GM19193 (cell line): Measurements from ENCODE around the gene RAB44.

Experiments used
- POLR2A ChIP-seq: IDR thresholded peaks from 4 replicates; pipeline ENCODE4 v1.6.1; 2011; ENCODE audit not compliant: insufficient read depth, insufficient read length; ENCODE audit errors: extremely low read depth

The RAB44 gene, protein sequence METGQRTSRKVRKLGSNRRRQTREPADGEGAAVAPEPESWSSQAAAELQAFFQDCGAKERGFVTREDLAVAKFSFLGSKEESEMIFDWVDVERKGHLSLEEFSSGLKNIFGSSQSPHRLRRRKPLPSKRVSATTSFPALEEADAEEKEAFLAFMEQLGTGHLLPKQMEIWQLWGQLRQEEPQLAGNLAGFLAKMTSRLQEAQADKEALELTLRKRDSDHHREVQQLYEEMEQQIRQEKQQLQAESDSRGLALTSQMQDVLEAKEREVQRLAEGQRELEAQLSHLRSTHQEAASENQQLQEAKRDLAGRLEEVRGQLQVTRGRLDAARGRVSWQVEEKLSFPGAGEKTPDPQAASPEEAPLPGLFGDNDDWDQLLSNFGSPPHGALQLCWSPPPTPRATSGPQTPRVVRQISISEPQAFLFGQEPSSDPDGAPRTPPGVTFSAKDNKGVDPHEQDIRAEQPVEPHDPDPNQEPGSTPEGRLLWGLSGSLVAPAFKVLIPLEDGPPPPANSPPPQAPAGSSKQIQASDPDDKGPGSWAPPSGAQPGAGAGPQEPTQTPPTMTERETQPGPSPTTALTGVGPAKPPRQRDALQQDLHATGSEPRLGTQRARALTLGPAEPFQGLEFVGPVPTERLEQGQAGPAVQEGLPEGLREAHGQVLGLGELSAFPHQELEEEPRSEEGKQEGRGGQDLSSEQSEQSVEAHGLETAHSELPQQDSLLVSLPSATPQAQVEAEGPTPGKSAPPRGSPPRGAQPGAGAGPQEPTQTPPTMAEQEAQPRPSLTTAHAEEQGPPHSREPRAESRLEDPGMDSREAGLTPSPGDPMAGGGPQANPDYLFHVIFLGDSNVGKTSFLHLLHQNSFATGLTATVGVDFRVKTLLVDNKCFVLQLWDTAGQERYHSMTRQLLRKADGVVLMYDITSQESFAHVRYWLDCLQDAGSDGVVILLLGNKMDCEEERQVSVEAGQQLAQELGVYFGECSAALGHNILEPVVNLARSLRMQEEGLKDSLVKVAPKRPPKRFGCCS

DNA sequence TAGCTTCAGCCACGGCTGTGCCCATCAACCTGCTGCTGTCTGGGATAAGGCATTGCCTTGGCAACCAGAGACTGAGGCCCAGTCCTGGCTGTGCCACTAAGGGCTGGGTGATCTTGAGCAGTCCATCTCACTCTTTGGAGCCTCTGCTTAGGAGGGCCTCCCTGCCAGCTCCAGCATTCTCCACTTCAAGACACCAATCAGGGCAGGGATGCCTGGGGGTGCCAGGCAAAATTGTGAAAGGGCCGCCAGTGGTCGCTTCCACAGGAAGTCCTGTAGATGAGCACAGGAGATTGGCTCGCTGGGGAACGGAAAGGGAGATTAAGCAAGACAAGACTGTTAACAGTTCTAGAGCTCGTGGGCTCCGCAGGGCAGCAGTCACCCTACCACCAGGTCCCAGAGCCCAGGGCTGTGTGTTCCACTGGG, at the start of gene RAB44:
Gene RAB44, plus strand, starts transcription at position 346 of the 423 bp plus-strand sequence. CDS start 6,410 bp downstream, outside the sequence.
- no peak for TF ChIP-seq POLR2A

DNA sequence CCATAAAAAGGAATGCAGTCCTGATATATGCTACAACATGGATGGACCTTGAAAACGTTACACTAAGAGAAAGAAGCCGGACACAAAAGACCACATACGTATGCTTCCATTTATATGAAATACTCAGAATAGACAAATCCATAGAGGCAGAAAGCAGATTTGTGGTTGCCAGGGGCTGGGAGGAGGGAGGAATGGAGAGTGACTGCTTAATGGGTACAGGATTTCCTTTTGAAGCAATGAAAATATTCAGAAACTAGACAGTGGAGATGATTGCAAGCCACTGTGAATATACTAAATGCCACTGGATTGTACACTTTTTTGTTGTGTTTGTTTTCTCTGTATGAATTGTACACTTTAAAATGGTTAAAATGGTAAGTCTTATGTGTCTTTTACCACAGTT, 48.5 kb upstream of the RAB44 start:
- TF ChIP-seq POLR2A: no peak

DNA sequence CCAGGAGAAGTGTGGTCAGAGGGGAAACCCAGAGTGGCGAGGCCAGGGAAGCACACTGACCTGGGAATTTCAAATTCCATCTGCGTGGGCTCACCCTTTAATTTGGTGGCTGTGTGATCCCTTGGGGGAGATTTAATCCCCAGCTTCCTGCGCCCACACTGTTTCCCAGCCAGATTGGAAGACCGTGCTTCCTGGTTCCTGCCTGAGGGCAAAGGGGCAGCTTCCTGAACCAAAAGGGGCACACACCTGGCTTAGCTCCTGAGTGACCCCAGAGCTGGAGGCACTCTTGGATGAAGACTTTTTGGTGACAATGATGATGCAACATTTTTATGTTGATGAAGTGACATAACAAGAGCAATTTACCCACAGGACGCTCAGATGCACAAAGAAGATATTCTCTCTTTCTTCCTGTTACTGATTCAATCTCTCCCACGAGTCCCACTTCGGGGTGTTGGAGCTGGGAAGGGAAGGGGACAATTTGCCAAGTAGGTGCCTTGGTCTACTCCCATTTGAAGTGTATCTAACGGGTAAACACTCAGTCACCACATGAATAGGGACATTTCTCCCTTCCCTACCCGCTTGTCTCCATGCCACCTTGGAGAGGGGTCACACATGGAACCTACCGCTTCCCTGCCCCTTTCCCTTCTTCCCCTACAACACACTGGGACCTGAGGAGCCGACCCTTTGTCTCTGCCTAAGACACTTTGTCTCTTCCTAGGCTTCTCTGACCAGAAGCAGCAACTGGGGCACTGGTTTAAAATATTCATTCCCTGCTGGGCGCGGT, 47.7 kb upstream of the RAB44 start:
- no peak for TF ChIP-seq POLR2A

DNA sequence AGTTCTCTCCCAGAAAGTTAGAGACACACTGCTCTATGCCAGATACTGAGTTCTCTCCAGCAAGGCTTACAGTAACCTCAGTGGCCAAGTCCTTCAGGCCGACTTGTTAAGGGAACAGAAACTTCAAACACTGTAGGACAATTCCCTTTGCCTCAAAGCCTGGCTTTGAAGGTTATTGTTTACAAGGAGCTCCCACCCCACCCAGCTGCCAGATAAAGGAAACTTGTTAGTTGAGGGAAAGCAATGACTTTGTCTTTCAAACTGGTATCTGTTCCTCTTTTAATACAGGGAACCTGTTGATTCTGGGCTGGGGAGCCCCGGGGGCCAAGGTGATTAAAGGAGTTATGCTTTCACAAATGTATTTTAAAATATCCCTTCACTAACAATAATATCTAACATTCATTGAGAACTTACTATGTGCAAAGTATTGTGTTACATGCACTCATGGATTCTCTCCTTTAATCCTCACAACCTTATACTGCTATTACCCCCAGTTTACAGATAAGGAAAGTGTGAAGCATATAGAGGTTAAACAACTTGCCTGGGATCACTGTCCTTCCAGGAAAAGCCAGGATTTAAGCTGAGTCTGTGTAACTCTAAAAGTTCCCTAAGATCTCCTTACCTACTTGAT, 46.7 kb upstream of the RAB44 start:
- TF ChIP-seq POLR2A: no peak

DNA sequence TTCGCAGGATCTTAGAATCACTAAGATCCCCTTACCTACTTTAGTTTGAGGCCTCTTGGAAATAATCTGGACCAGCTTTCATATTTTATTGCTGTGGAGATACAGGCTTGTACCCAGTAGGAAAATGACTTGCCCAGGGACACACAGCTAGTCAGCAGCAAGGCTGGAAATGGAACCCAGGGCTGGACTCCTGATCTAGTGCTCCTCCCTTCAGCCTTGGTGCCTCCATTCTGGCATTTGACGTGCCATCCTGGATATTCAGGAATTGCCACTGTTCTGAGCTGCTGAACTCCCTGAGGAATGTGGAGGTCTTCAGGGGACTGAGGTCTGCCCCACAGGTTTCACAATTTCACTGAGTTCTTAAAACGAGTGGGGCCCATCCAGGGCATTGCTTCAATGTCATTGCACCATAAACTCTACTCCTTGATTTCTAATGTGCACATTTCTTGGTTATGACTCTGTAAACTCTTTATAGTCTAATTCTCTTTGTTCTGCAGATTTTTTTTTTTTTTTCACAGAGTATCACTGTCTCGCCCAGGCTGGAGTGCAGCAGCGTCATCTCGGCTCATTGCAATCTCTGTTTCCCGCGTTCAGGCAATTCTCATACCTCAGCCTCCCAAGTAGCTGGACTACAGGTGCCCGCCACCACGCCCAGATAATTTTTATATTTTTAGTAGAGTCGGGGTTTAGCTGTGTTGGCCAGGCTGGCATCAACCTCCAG, 45.8 kb upstream of the RAB44 start:
- no peak for TF ChIP-seq POLR2A

DNA sequence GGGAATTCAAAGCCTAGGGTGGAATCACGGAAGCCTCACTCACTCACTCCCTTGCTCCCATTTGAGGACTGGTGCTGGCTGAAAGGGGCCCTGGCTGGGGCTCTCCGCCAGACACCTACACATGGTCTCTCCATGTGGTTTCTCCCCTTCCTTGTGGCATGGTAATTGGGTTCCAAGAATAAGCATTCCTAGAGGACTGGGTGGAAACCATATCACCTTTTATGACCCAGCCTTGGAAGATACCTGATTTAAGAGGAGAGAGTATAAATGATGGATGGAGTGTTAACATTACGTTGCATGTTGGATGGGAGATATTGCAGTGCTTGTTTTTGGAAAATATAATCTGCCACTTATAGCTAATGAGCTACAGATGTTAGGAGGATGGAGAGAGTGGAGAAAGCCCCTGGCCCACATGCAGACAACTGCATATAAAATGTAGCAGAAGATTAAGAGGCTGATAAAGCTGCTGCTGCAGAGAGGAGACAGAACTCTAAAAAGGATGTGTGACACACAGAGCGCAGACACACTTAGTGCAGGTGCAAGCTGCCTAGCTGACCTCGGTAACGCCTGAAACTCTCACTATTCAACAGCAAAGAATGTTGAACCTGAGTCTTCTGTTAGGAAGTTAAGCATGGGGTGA, 42.4 kb upstream of the RAB44 start:
- no peak for TF ChIP-seq POLR2A

DNA sequence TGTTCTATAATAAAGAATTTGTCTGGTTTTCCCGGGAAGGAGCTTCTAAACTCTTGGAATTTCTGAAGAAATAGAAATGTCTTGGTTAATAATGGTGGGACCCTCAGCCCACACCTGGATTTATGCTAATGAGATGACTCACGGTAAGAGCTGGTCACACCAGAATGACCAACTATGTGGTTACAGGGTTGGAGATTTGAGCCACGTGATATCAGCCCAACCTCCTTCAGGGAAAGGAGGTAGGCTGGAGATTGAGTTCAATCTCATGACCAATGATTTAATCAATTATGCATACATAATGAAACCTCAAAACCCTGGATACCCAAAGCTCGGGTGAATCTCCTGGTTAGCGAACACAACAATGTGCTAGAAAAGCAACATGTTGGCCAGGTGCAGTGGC, 41.2 kb upstream of the RAB44 start:
- TF ChIP-seq POLR2A: no peak

DNA sequence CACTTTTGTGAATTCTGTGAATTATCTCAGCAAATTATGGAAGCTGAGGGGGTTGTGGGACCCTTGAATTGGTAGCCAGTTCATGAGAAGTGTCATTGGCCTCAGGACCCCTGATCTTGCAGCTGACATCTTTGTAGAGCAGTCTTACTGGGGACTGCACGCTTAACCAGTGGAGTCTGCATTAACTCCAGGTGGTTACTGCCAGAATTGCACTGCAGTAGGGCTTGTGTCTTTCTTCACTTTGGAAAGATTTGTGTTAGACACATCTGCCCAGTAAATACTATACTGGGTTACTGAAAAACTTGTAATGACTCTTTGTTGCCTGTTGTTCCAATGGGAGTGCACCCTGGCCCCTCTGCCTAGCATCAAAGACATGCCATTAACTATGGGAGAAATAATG, 40.4 kb upstream of the RAB44 start:
- no peak for TF ChIP-seq POLR2A

DNA sequence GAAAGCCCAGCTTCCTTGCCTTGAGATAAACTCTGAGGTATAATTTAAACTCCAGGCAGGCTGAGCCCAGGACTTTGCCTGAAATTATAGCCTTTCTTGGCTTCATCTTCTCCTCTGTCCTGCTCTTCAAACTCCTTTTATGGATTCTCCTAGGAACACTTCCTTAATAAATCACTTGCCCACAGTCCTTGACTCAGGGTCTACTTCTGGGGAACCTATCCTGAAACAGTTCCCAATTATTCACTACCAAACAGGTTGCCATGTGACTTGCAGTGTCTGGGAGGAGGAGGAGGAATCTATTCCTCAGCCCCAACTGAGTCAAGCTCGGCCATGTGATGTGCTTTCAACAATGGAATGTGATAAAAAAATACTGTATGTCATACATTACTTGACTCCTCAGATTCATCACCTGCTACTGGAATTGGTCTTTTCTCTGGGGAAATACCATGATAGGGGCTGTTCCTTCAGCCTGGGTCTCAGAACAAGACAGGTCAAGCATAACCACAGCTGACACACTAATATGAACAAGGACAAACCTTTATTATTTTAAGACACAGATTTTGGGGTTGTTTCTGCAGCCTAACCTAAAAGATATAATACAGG, 39.6 kb upstream of the RAB44 start:
- no peak for TF ChIP-seq POLR2A

DNA sequence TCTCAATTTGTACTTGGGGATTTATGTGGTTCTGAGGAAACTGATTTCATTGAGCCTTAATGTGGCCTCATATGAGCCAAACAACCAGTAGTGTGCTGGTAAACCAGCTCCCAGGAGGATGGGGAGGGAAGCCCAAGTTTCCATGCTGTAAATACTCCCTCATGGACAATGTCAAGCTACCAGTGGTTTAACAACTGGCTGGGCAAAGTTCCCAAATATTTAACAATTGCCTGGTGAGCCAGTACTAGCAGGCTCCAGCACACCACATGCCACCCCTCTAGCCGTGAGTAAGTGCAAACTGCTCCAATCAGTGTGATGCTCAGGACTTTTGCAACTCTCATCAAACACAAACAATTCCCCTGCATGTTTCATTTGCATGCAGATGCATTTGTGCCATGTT, 38.4 kb upstream of the RAB44 start:
- TF ChIP-seq POLR2A: no peak

DNA sequence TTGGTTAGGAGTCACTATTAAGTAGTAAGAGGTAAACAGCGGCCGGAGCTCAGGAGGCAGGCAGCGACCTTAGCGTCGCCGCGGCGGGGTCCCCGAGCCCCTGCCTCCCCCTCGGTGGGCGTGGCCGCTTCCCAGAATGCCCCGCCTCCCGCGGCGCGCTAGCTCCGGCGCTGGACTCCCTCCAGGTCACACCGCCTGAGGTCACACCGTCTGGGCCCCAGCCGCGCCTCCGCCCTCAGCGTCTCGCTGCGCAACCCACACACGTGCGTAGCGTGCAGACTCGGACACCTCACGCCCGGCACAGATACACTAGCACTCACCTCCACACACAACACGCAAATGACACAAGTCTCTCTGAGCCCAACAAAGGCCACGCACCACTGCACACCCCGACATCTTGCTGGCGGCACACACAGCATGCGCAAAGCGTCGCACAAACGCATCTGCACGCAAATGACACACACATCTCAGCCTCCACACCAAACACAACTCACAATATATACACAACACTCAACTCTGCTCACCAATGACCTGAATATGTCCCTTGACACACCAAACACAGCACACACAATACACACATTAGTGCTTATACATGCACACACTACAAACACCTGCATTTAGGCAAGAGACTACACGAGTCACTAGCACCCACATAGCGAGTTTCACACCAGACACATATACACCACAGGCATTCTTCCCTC, 36.7 kb upstream of the RAB44 start:
- no peak for TF ChIP-seq POLR2A

DNA sequence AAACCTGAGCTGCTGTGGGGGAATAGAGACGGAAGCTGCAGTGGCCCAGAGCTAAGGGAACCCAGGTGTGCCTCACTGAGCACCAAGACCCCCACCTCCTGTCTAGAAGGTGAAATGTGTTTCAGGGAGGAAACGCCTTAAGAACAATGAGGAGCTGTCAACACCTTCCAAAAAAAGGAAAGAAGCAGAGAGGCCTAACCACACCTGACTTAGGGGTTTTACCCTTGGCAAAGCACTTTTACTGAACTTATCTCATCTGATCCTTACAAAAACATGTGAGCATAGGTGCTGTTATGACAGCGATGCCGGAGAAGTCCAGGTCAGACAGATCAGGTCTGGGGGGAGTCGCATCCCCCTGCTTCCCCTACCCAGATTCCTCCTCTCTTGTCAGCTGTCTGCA, 35.2 kb upstream of the RAB44 start:
- no peak for TF ChIP-seq POLR2A
